GM21786 (cell line): ENCODE measurements around the gene EIF2S2.

Experiments
- ATAC-seq: cut with Tn5 transposase; IDR thresholded peaks from one replicate; pipeline ENCODE4 v1.9.1; 2021; ENCODE audit not compliant: unreplicated experiment

Gene EIF2S2

DNA sequence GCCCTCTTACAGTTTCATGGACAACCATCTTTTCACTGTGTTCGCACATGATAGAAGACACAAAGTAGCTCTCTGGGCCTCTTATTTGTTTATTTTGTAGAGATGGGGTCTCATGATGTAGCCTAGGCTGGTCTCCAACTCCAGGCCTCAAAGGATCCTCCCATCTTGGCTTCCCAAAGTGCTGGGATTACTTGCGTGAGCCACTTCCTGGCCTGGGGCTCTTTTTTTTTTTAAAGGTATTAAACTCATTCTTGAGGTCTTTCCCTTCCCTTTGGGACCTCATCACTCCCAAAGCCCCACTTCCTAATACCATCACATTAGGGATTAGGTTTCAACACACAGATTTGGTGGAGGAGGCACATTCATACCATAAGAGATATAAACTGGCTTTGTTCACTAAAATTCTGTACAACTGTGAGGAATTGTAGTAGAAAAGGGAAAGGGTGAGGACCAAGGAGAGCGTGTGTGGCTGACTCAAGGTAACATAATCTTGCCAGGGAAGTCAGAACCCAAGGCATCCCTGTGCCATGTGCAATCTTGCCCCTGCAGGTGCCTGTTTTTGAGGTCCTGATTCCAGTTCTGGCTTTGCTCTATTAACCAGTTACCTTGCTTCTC, 45.5 kb downstream of the EIF2S2 start:
- ATAC-seq = no peak

GRCh38 chr20:34065260-34065659, 46.8 kb downstream of the EIF2S2 start:
- ATAC-seq = no peak

DNA sequence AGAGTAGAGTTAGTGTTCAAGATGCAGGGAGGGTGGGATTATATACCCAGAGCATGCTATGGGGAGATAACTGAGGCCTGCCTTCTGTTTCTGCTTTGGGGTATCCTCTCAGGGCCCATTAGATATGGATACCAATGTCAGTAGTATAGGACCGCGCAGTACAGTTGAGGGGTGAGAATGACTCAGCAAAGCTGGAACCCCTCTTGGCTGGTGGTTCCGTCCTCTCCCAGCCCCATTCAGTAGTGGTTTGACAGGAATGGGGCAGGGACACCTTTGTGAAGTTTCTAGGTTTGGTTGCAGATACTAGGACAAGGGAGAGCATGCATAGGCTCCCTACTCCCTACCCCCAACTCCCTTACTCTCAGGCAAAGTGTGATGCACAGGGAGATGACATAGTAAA, 47.8 kb downstream of the EIF2S2 start:
- ATAC-seq = no peak

DNA sequence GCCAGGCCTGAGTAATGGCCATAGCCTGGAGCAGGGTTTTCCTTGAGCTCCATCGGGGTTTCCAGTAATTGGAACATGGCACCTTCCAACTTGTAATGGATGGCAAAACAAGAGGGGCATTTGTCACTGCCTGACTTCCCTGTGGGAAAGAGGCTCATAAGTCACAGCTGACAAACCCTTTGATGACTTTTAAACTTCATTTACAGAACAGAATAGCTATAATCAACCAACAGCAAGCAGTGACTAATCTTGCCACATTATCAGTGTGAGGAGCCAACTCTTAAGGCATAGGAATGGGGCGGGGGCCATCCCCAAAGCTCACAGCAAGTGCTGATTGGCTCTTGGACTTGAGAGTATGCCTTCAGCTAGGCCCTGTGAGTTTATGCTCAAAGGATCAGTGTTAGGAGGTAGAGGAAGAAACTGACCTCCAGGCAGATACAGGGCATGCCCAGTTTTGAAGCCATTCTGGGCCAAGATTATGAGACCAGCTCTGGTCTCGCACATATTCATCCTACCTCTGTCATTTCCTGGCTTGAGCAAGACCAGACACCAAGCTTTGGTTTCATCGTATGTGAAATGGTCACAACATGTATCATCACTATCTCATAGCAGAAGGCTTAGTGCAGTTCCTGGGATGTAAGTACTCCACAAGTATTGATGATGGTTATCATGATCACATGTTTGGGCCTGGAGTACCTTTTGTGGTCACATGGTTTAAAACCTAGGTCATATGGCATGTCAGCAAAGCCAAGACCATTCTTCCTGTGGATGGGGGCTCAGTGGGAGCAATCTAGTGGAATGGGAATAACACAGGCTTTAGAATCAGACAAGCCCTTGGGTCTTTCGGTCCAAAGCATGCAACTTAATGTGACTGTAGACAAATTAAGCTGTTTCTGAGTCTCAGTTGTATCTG, 49.2 kb downstream of the EIF2S2 start:
- no peak for ATAC-seq

DNA sequence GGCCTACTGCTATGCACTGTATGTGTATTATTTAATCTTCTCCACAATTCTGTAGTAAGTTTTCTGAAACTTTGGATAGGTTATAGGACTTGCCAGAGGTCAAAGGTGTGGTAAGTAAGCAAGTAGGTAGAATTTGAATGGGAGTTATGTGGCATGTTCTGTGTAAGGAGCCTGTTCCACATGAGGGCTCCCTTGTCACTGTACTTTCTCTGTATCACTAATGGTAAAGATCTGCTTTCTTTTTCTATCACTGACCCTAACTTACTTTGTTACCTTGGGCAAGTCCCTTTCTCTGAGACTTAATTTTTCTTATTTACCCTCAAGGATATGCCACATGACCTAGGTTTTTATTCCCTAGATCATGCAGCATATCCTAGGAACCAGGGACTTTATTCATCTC, 50.3 kb downstream of the EIF2S2 start:
- no peak for ATAC-seq

GRCh38 chr20:34060970-34061369, 51.1 kb downstream of the EIF2S2 start:
- ATAC-seq = no peak

- no peak for ATAC-seq
Measured at GRCh38 chr20:34058831-34059230, 53.2 kb downstream of the EIF2S2 start.

DNA sequence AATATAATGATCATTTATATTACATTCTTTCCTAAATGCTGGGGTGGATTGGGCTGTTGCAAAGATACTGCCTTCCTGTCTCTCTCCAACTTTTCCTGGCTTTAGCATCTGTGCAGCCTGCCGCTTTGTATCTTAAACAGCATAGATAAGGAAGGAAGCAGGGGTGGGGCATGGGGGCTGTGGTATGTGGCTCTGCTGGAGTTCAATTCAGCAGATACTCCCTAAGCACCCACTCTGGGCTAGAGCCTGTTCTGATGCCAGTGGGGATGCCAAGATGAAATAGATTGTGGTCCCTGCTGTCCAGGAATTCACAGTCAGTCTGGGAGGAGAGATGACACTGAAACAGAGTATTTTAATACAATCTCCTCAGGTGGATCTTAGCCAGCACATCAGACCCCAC, 56.8 kb downstream of the EIF2S2 start:
- no peak for ATAC-seq

- ATAC-seq = no peak
Measured at GRCh38 chr20:34052414-34052813, 59.6 kb downstream of the EIF2S2 start.

DNA sequence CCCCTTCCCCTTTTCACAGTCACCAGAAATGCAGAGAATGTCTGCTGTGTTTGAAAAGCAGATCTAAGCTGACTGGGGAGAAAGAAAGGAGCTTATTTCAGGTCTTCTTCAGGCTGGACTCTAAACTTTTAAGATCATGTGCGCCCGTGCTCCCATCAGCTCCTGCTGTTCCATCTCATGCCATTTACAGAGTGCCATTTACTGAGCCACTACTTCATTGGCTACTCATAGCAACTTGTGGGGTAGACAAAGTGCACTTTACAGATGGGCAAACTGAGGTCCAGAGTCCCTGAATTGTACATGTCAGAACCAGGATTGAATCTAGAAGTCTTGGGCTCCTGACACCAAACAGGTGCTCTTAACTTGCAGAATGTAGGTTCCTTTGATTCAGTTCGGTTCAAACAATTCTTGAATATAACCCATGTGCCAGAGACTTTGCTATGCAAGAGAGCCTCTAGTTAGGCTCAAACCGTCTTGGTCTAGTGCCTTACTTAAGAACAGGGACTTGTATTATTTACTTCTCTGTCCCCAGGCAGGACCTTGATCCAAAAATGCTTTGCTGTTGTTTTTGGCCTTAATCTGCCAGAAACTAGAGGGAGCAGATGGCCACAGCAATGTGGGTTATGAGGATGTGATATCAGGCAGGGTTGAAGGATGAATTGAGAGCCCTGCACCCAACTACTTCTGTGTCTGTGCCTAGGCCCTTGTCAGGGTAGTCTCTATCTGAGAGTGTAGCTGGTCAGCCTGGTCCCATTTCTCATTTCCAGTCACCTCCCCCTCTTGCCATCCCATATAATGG, 61.9 kb downstream of the EIF2S2 start:
- ATAC-seq = no peak

DNA sequence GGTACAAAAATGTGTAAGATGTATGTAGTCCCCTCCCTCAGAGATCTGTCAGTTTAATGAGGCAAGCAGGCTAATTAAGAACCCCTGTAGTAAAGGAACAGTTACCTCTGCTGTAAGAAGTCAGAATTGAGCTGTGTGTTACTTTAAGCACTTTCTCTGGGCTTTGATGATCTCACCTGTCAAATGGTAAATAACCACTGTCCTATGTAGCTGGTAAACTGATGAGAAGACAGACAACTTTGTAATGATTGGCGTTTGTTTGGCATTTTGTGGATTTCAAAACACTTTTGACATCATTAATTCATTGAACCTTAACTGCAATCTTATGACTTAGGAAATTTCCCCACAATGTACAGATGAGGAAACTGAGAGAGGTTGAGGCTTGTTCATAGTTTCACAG, 62.7 kb downstream of the EIF2S2 start:
- ATAC-seq = no peak

DNA sequence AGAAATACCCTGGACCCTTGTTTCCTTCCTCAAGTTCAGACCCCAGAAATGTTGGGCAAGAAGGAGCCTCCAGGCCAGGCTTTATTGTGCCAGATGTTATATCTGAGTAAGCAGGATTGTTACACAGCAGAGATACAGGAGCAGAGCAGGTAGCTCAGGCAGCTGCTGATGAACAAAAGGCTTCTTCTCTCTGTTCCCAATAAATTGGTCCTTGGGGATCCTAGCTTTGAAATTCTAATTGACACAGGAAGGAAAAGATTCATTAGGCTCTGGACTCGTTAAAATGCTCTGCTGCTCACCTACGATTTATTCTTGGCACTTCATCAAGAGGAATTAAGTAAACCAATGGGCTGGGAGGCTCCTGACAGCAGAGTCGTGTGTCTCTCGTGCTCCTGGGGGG, 64.1 kb downstream of the EIF2S2 start:
- ATAC-seq = no peak

GRCh38 chr20:34047010-34047687, 64.9 kb downstream of the EIF2S2 start:
- no peak for ATAC-seq

- ATAC-seq = no peak
Measured at GRCh38 chr20:34045930-34046725, 65.9 kb downstream of the EIF2S2 start.

GRCh38 chr20:34045294-34045693, 66.7 kb downstream of the EIF2S2 start:
- ATAC-seq = no peak

DNA sequence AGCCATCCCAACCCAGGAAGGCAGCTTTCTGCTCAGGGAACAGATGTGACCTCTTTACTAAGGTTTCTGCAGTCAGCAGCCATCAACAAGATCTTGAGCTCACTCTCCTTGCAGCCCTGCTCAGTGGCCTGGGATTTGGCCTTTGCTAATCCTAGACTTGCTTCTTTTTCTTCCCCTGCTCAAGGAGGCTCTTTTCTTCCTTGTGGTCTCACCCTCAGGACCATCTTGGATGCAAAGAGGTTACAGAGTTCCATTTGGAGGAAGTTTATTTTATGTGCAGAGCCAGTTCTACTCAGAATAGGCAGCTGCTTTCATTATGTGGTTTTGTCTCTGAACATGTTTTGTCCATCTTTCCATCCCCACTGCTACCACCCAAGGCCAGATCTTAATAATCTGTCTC, 69.0 kb downstream of the EIF2S2 start:
- no peak for ATAC-seq

- ATAC-seq = no peak
Measured at GRCh38 chr20:34042262-34042661, 69.8 kb downstream of the EIF2S2 start.

- no peak for ATAC-seq
Measured at GRCh38 chr20:34041226-34041625, 70.8 kb downstream of the EIF2S2 start.

GRCh38 chr20:34040300-34040995, 71.6 kb downstream of the EIF2S2 start:
- no peak for ATAC-seq
